ENCODE data around the gene SYNGR1. TPM values are rescaled to one million over a fixed set of nuclear protein-coding genes. Genes with fewer than 3 reads are reported as not detected.

The SYNGR1 gene
- polyA plus RNA-seq, 1 donor, result 11.2 TPM

DNA sequence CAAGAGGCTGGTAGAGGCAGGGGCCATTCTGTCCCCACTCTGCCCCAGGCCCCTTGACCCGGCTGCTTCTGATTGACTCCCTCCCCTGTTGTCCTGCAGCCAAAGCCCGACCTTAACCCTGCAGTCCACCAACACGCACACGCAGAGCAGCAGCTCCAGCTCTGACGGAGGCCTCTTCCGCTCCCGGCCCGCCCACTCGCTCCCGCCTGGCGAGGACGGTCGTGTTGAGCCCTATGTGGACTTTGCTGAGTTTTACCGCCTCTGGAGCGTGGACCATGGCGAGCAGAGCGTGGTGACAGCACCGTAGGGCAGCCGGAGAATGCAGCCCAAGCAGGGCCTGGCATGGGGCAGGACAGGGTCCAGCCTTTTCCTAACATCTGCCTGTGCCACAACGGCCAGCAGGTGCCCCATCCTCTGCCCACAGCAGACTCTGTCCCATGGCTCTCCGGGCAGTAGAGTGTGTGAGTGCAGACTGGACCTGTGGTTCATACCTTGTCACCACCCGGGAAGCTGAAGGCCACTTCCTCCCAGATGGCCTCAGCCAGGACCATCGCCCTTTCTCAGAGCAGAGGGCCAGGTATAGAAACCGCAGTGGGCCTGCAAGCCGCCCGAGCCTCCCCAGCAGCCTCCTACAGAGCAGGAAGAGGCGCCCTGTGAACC lies 80.3 kb downstream of the SYNGR1 start:
- no peak overlapping the region for H3K4me3 ChIP-seq (ENCODE audit: low read length)
- H3K36me3 ChIP-seq (ENCODE audit: control insufficient read depth, insufficient read depth, low read length), result peaks cover 79% of the 10 kb centered on the region
- no peaks in the 10 kb centered on the region for H3K9me3 ChIP-seq (ENCODE audit: control insufficient read depth, low read depth, low read length)
- DNase-seq, result no peak
- no peaks in the 10 kb centered on the region for H3K27me3 ChIP-seq (ENCODE audit: control insufficient read depth, insufficient read depth, low read length)
- H3K27ac ChIP-seq (ENCODE audit: low read length), result no peak overlapping the region
- no peaks in the 10 kb centered on the region for H3K4me1 ChIP-seq (ENCODE audit: control insufficient read depth, insufficient read depth, low read length)
- no CpG with 5 or more reads among the region's 27 CpGs for WGBS (ENCODE audit: insufficient coverage, low lambda C conversion rate)

DNA sequence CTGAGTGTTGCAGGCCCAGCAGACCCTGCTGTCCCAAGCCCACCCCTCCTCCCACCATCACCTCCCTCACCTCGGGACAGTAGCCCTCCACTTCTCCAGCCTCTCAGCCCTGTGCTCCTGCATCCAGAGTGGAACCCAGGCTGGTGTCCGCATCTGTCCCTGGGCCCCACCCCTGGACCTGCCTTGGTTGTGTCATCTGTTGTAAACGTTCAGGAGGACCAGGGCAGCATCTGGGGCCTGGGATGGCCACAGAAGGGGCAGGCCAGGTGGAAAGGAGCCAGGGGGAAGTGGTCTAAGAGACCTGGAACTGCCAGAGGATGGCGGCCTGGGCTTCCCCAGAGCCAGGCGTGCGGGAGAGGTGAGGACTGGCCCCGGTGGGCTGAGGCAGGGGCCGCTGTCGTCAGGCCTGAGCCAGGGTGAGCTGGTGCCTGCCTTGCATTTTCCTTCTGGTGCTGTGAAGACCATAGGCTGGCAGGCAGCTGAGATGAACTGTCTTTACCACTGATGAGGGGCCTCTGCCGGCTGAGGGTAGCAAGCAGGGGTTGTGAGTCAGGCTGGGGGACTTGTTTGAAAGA lies 80.9 kb downstream of the SYNGR1 start:
- peaks cover 79% of the 10 kb centered on the region for H3K36me3 ChIP-seq (ENCODE audit: control insufficient read depth, insufficient read depth, low read length)
- no peak overlapping the region for H3K4me3 ChIP-seq (ENCODE audit: low read length)
- H3K9me3 ChIP-seq (ENCODE audit: control insufficient read depth, low read depth, low read length), result no peaks in the 10 kb centered on the region
- no peak for DNase-seq
- WGBS (ENCODE audit: insufficient coverage, low lambda C conversion rate), result no CpG with 5 or more reads among the region's 10 CpGs
- H3K27ac ChIP-seq (ENCODE audit: low read length), result no peak overlapping the region
- no peaks in the 10 kb centered on the region for H3K4me1 ChIP-seq (ENCODE audit: control insufficient read depth, insufficient read depth, low read length)
- H3K27me3 ChIP-seq (ENCODE audit: control insufficient read depth, insufficient read depth, low read length), result no peaks in the 10 kb centered on the region

DNA sequence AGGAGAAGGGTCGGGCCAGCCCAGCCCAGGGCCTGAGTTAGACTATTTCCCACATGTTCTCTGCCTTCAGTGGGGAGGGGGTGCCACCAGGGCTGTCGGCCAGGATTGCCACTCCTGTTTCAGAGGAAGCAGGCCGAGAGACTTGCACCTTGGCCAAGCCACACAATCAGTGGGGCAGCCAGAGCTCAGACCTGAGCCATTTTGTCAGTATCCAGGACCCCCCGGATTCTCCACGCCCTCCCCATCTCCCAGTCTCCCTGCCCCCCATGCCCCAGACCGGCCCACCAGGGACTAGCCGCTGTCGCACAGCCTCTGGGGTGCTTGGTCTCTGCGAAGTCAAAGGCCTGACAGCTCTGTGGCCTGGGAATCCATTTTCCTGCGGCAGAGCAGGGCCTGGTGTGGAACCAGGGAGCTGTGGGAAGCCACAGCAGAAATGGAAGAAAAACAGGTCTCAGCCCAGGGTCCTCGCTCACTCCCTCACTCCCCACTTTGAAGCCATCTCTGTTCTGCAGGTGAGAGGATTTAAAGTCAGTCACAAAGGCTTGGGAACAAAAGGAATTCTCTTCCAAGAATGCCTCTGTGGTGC lies 81.5 kb downstream of the SYNGR1 start:
- no CpG with 5 or more reads among the region's 11 CpGs for WGBS (ENCODE audit: insufficient coverage, low lambda C conversion rate)
- H3K27ac ChIP-seq (ENCODE audit: low read length), result peak overlapping the region; percentile 17
- H3K9me3 ChIP-seq (ENCODE audit: control insufficient read depth, low read depth, low read length), result no peaks in the 10 kb centered on the region
- H3K4me1 ChIP-seq (ENCODE audit: control insufficient read depth, insufficient read depth, low read length), result no peaks in the 10 kb centered on the region
- peaks cover 73% of the 10 kb centered on the region for H3K36me3 ChIP-seq (ENCODE audit: control insufficient read depth, insufficient read depth, low read length)
- no peak for DNase-seq
- H3K27me3 ChIP-seq (ENCODE audit: control insufficient read depth, insufficient read depth, low read length), result no peaks in the 10 kb centered on the region
- H3K4me3 ChIP-seq (ENCODE audit: low read length), result no peak overlapping the region

DNA sequence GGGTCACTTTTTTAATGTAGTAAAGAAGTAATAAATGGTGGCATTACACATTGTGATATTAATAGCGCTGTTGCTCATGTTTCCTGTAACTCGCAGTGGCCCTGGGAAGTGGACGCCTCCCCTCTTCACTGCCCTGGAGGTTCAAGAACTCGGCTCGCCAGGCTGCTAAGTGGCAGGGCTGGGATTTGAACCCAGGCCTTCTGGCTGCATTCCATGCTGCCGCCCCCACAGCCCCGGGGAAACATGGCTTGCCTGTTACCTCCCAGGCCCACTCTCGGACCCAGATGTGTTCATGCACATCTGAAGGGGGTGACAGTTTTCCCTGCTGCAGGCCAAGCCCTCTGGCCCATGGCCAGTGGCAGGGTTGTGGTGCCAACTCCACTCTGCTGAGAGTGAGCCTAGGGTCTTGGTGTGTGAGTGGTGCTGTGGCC lies 82.0 kb downstream of the SYNGR1 start:
- no peaks in the 10 kb centered on the region for H3K9me3 ChIP-seq (ENCODE audit: control insufficient read depth, low read depth, low read length)
- DNase-seq, result no peak
- H3K36me3 ChIP-seq (ENCODE audit: control insufficient read depth, insufficient read depth, low read length), result peaks cover 68% of the 10 kb centered on the region
- no peak overlapping the region for H3K27ac ChIP-seq (ENCODE audit: low read length)
- WGBS (ENCODE audit: insufficient coverage, low lambda C conversion rate), result no CpG with 5 or more reads among the region's 8 CpGs
- H3K27me3 ChIP-seq (ENCODE audit: control insufficient read depth, insufficient read depth, low read length), result no peaks in the 10 kb centered on the region
- no peaks in the 10 kb centered on the region for H3K4me1 ChIP-seq (ENCODE audit: control insufficient read depth, insufficient read depth, low read length)
- no peak overlapping the region for H3K4me3 ChIP-seq (ENCODE audit: low read length)

DNA sequence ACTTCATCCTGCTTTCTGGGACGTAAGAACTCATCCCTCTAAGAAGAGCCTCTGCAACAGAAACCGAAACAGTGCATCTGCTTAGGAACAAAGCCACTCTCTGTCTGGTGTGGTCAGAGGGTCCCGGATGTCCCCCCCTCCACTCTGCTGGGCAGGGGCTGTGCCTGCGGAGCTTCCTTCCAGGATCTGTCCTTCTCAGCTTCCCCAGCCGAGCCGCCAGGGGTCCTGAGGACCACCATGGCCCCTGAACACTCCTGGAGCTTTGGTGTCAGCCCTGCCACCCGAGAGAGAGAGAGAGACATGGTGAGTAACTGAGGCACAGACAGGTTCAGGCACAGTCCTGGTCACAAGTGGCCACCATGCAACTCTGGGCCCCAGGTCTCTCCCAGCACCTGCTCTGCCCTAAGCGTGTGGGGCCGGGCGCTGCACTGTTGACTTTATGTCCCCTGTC lies 82.6 kb downstream of the SYNGR1 start:
- DNase-seq, result no peak
- H3K27ac ChIP-seq (ENCODE audit: low read length), result no peak overlapping the region

DNA sequence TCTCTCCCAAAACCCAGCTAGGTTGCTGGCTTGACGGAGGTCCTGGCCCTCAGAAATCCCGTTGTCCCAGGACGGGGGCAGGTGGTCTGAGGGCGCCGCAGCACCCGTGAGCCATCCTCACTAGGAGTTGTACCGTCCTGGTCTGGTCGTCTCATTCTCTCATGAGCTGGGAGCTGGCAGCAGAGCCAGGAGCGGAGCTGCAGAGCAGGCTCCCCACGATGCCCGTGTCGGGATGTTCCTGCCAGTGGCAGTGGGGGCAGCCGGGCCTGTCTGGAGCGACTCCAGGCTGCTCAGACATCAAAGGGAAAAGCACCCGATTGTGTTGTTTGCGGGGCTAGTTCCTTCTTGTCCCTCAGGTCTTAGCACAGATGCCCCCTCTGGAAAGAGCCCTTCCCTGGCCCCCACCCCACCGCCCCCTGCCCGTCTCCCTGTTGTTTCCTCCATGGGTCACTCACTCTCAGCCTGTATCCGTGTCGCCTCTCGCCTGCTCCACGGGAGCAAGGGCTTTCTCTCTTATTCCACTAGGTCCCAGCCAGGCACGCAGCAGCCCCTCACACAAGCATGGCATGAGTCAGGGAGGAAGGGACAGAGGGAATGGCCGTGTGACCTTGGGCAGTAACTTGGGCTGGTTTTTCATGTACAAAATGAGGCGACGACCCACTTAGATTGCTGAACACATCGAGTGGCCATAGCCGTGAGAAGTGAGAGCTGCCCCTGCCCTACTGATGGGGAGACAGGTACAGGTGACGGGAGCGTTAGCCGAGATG lies 83.9 kb downstream of the SYNGR1 start:
- WGBS (ENCODE audit: insufficient coverage, low lambda C conversion rate), result no CpG with 5 or more reads among the region's 31 CpGs
- Histone ChIP-seq H3K27me3 (ENCODE audit: control insufficient read depth, insufficient read depth, low read length) (no peaks in the 10 kb centered on the region), H3K4me1 (ENCODE audit: control insufficient read depth, insufficient read depth, low read length) (peaks cover 6% of the 10 kb centered on the region), H3K4me3 (ENCODE audit: low read length) (no peak overlapping the region), H3K9me3 (ENCODE audit: control insufficient read depth, low read depth, low read length) (no peaks in the 10 kb centered on the region), H3K27ac (ENCODE audit: low read length) (no peak overlapping the region), H3K36me3 (ENCODE audit: control insufficient read depth, insufficient read depth, low read length) (peaks cover 50% of the 10 kb centered on the region)
- DNase-seq, result no peak

More for the DNA sequence above, 82.6 kb downstream of the SYNGR1 start:
- no peaks in the 10 kb centered on the region for H3K27me3 ChIP-seq (ENCODE audit: control insufficient read depth, insufficient read depth, low read length)
- peaks cover 63% of the 10 kb centered on the region for H3K36me3 ChIP-seq (ENCODE audit: control insufficient read depth, insufficient read depth, low read length)
- peaks cover 1% of the 10 kb centered on the region for H3K4me1 ChIP-seq (ENCODE audit: control insufficient read depth, insufficient read depth, low read length)
- WGBS (ENCODE audit: insufficient coverage, low lambda C conversion rate), result no CpG with 5 or more reads among the region's 10 CpGs
- H3K9me3 ChIP-seq (ENCODE audit: control insufficient read depth, low read depth, low read length), result no peaks in the 10 kb centered on the region
- H3K4me3 ChIP-seq (ENCODE audit: low read length), result no peak overlapping the region

DNA sequence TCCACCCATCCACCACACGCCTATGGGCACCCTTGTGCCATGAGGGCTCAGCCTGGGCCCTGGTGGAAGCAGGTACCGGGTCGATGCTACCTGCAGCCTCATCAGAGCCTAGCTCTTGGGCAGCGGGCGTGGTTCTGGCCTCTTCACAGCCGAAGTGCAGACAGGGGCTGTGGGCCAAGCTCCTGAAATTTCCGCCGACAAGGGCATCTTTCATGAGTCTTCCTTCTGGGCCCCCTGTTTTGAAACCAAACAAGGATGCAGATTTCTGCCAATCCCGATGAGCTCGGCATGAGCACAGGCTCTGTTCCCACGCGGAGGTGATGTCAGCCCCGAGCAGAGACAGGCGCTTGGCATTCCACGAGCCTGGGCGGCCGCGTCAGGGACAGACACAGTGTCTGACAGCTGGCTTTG lies 84.5 kb downstream of the SYNGR1 start:
- Histone ChIP-seq H3K36me3 (ENCODE audit: control insufficient read depth, insufficient read depth, low read length) (peaks cover 45% of the 10 kb centered on the region), H3K27me3 (ENCODE audit: control insufficient read depth, insufficient read depth, low read length) (no peaks in the 10 kb centered on the region), H3K27ac (ENCODE audit: low read length) (no peak overlapping the region), H3K9me3 (ENCODE audit: control insufficient read depth, low read depth, low read length) (no peaks in the 10 kb centered on the region), H3K4me3 (ENCODE audit: low read length) (no peak overlapping the region), H3K4me1 (ENCODE audit: control insufficient read depth, insufficient read depth, low read length) (peaks cover 6% of the 10 kb centered on the region)
- WGBS (ENCODE audit: insufficient coverage, low lambda C conversion rate), result no CpG with 5 or more reads among the region's 18 CpGs
- no peak for DNase-seq

DNA sequence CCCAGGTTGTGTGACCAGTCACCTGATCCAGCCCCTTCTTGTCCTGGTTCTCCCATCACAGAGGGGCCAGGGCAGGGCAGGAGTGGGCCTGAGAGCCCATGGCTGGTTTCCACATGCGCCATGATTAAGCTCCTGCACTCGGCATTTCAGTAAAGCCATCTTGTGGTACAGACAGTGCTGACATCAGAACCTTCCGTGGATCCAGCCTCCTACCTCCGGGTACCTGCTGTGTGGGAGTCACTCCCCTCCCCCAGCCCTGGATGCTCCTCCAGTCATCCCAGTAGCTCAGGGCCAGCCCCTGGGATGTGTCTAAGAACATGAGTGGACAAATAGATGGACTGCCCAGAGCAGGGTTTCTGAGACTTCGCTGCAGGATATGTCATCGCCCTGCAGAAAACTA lies 84.9 kb downstream of the SYNGR1 start:
- no peak for DNase-seq
- WGBS (ENCODE audit: insufficient coverage, low lambda C conversion rate), result no CpG with 5 or more reads among the region's 6 CpGs
- Histone ChIP-seq H3K9me3 (ENCODE audit: control insufficient read depth, low read depth, low read length) (no peaks in the 10 kb centered on the region), H3K36me3 (ENCODE audit: control insufficient read depth, insufficient read depth, low read length) (peaks cover 43% of the 10 kb centered on the region), H3K4me1 (ENCODE audit: control insufficient read depth, insufficient read depth, low read length) (peaks cover 6% of the 10 kb centered on the region), H3K27me3 (ENCODE audit: control insufficient read depth, insufficient read depth, low read length) (no peaks in the 10 kb centered on the region), H3K4me3 (ENCODE audit: low read length) (no peak overlapping the region), H3K27ac (ENCODE audit: low read length) (no peak overlapping the region)
